22Rv1 (cell line): ENCODE results near the gene UNC45B.

Experiments
- ZFX ChIP-seq: fragments of 450-650 bp; IDR thresholded peaks from 2 replicates; pipeline ENCODE4 v1.6.1; 2017; ENCODE audit warnings: antibody characterized with exemption, borderline replicate concordance
- TF ChIP-seq, protein P1 (sequence below): fragments of 450-650 bp; IDR thresholded peaks from 2 replicates; pipeline ENCODE4 v1.5.1; 2017; ENCODE audit warnings: mild to moderate bottlenecking

DNA sequence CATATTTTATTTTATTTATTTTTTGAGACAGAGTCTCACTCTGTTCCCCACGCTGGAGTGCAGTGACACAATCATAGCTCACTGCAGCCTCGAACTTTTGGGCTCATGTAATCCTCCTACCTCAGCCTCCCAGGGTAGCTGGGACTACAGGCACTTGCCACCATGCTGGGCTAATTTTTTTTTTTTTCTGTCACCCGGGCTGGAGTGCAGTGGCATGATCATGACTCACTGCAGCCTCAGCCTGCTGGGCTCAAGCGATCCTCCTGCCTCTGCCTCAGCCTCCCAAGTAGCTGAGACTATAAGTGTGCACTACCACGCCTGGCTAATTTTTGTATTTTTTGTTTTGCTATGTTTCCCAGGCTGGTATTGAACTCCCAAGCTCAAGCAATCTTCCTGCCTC, 17.1 kb downstream of the UNC45B start:
- TF ChIP-seq, protein P1, sequence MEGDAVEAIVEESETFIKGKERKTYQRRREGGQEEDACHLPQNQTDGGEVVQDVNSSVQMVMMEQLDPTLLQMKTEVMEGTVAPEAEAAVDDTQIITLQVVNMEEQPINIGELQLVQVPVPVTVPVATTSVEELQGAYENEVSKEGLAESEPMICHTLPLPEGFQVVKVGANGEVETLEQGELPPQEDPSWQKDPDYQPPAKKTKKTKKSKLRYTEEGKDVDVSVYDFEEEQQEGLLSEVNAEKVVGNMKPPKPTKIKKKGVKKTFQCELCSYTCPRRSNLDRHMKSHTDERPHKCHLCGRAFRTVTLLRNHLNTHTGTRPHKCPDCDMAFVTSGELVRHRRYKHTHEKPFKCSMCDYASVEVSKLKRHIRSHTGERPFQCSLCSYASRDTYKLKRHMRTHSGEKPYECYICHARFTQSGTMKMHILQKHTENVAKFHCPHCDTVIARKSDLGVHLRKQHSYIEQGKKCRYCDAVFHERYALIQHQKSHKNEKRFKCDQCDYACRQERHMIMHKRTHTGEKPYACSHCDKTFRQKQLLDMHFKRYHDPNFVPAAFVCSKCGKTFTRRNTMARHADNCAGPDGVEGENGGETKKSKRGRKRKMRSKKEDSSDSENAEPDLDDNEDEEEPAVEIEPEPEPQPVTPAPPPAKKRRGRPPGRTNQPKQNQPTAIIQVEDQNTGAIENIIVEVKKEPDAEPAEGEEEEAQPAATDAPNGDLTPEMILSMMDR, result no peak
- no peak for TF ChIP-seq ZFX
